ENCODE data around the gene LHCGR. TPM values are rescaled to one million over a fixed set of nuclear protein-coding genes. Genes with fewer than 3 reads are reported as not detected.

The LHCGR gene
- total RNA-seq, 1 donor: not detected

GRCh38 chr2:48695991-48696390 lies 59.5 kb downstream of the LHCGR start:
- H2AFZ ChIP-seq (ENCODE audit: low read length): no peak overlapping the region
- H3K4me2 ChIP-seq (ENCODE audit: insufficient read depth, low read length): no peak overlapping the region
- TF ChIP-seq CTCF (IDR thresholded peaks at IDR 0.05; ENCODE audit: extremely low read depth, low read depth, low read length): no peak
- no peaks in the 10 kb centered on the region for H4K20me1 ChIP-seq (ENCODE audit: insufficient read depth, low read length)
- no peaks in the 10 kb centered on the region for H3K36me3 ChIP-seq (ENCODE audit: insufficient read depth, low read length)
- DNase-seq (ENCODE audit: insufficient read length, low spot score, missing footprints): no peak
- no peaks in the 10 kb centered on the region for H3K79me2 ChIP-seq (ENCODE audit: insufficient read depth, low read length)
- no peaks in the 10 kb centered on the region for H3K27me3 ChIP-seq (ENCODE audit: insufficient read depth, low read length)
- H3K4me1 ChIP-seq (ENCODE audit: insufficient read depth, low read length): peaks cover 8% of the 10 kb centered on the region
- H3K9me3 ChIP-seq (ENCODE audit: low read depth, low read length): no peaks in the 10 kb centered on the region
- H3K4me3 ChIP-seq (ENCODE audit: insufficient read depth, low read length): no peak overlapping the region
- H3K27ac ChIP-seq (ENCODE audit: low read depth, low read length): no peak overlapping the region

GRCh38 chr2:48694149-48694548 lies 61.4 kb downstream of the LHCGR start:
- peak; percentile 3 for DNase-seq (ENCODE audit: insufficient read length, low spot score, missing footprints)
- H2AFZ ChIP-seq (ENCODE audit: low read length): no peak overlapping the region
- peaks cover 8% of the 10 kb centered on the region for H3K4me1 ChIP-seq (ENCODE audit: insufficient read depth, low read length)
- peak overlapping the region; percentile 16 for H3K4me2 ChIP-seq (ENCODE audit: insufficient read depth, low read length)
- no peaks in the 10 kb centered on the region for H3K36me3 ChIP-seq (ENCODE audit: insufficient read depth, low read length)
- H4K20me1 ChIP-seq (ENCODE audit: insufficient read depth, low read length): no peaks in the 10 kb centered on the region
- H3K79me2 ChIP-seq (ENCODE audit: insufficient read depth, low read length): no peaks in the 10 kb centered on the region
- H3K9me3 ChIP-seq (ENCODE audit: low read depth, low read length): no peaks in the 10 kb centered on the region
- TF ChIP-seq CTCF (IDR thresholded peaks at IDR 0.05; ENCODE audit: extremely low read depth, low read depth, low read length): no peak
- no peak overlapping the region for H3K4me3 ChIP-seq (ENCODE audit: insufficient read depth, low read length)
- no peaks in the 10 kb centered on the region for H3K27me3 ChIP-seq (ENCODE audit: insufficient read depth, low read length)
- H3K27ac ChIP-seq (ENCODE audit: low read depth, low read length): no peak overlapping the region

- H2AFZ ChIP-seq (ENCODE audit: low read length): no peak overlapping the region
- no peak for DNase-seq (ENCODE audit: insufficient read length, low spot score, missing footprints)
Measured at GRCh38 chr2:48693645-48694044, 61.9 kb downstream of the LHCGR start.

GRCh38 chr2:48693066-48693465 lies 62.5 kb downstream of the LHCGR start:
- Histone ChIP-seq H3K27ac (ENCODE audit: low read depth, low read length) (no peak overlapping the region), H3K4me3 (ENCODE audit: insufficient read depth, low read length) (no peak overlapping the region), H3K4me2 (ENCODE audit: insufficient read depth, low read length) (no peak overlapping the region), H3K27me3 (ENCODE audit: insufficient read depth, low read length) (no peaks in the 10 kb centered on the region), H3K9me3 (ENCODE audit: low read depth, low read length) (no peaks in the 10 kb centered on the region), H3K36me3 (ENCODE audit: insufficient read depth, low read length) (no peaks in the 10 kb centered on the region), H4K20me1 (ENCODE audit: insufficient read depth, low read length) (no peaks in the 10 kb centered on the region), H2AFZ (ENCODE audit: low read length) (no peak overlapping the region), H3K79me2 (ENCODE audit: insufficient read depth, low read length) (no peaks in the 10 kb centered on the region), H3K4me1 (ENCODE audit: insufficient read depth, low read length) (peaks cover 8% of the 10 kb centered on the region)
- no peak for DNase-seq (ENCODE audit: insufficient read length, low spot score, missing footprints)
- no peak for TF ChIP-seq CTCF (IDR thresholded peaks at IDR 0.05; ENCODE audit: extremely low read depth, low read depth, low read length)

More at GRCh38 chr2:48693645-48694044, 61.9 kb downstream of the LHCGR start:
- TF ChIP-seq CTCF (IDR thresholded peaks at IDR 0.05; ENCODE audit: extremely low read depth, low read depth, low read length): no peak
- no peaks in the 10 kb centered on the region for H3K36me3 ChIP-seq (ENCODE audit: insufficient read depth, low read length)
- no peaks in the 10 kb centered on the region for H3K27me3 ChIP-seq (ENCODE audit: insufficient read depth, low read length)
- H3K4me2 ChIP-seq (ENCODE audit: insufficient read depth, low read length): no peak overlapping the region
- no peak overlapping the region for H3K4me3 ChIP-seq (ENCODE audit: insufficient read depth, low read length)
- H3K79me2 ChIP-seq (ENCODE audit: insufficient read depth, low read length): no peaks in the 10 kb centered on the region
- H3K4me1 ChIP-seq (ENCODE audit: insufficient read depth, low read length): peaks cover 8% of the 10 kb centered on the region
- H4K20me1 ChIP-seq (ENCODE audit: insufficient read depth, low read length): no peaks in the 10 kb centered on the region
- no peaks in the 10 kb centered on the region for H3K9me3 ChIP-seq (ENCODE audit: low read depth, low read length)
- no peak overlapping the region for H3K27ac ChIP-seq (ENCODE audit: low read depth, low read length)

All from osteoblast (primary cell).